G401 (cell line): ENCODE data around the gene SPOCD1. TPM values are rescaled to one million over a fixed set of nuclear protein-coding genes. Genes with fewer than 3 reads are reported as not detected.

Experiments used
- DNase-seq: peaks from one replicate; pipeline ENCODE4 v3.0.0-alpha.2; 2015; ENCODE audit warnings: low spot score
- in situ Hi-C: cut with HindIII; loops from 2 replicates; pipeline ENCODE4 v1.10.0; 2016; ENCODE audit warnings: low sequenced_read_pairs, mixed read lengths
- total RNA-seq: library from RNA; depleted of rRNA; stranded (reverse); fragments of >200 nt; shearing (Covaris generic); gene quantifications from 2 replicates; pipeline ENCODE4 v1.2.3, GENCODE V29; 2014

The SPOCD1 gene
- total RNA-seq, 1 experiment from 2014 or later, result 25.3 TPM

- DNase-seq, result no peak
- in situ Hi-C loops, result no loop called here
Observed at GRCh38 chr1:31791131-31791858, 24.5 kb downstream of the SPOCD1 start.

DNA sequence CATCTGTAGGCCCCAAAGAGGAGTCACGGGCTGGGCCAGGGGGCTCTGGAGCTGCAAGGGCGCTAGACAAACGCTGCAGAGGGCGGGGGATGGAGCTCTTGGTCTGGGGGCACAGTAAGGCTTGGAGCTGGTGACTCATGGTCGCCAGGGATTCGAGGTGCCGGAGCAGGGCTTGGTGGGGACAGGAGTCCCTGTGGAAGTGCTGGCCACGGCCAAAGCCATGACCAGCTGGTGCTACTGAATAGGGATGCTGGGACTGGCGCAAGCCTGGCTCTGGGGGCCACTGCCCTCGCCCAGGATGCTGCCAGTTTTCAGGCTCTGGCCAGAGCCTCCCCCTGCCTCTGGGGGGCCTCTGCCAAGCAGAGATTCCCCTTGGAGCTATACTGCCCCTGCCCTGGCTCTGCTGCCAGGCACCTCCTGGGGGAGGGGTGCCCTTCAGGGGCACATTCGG is 25.2 kb downstream of the SPOCD1 start:
- no peak for DNase-seq

GRCh38 chr1:31790140-31790539 is 25.7 kb downstream of the SPOCD1 start:
- in situ Hi-C loops, result no loop called here
- DNase-seq, result no peak

More for the DNA sequence above, 25.2 kb downstream of the SPOCD1 start:
- in situ Hi-C loops, result no loop called here

DNA sequence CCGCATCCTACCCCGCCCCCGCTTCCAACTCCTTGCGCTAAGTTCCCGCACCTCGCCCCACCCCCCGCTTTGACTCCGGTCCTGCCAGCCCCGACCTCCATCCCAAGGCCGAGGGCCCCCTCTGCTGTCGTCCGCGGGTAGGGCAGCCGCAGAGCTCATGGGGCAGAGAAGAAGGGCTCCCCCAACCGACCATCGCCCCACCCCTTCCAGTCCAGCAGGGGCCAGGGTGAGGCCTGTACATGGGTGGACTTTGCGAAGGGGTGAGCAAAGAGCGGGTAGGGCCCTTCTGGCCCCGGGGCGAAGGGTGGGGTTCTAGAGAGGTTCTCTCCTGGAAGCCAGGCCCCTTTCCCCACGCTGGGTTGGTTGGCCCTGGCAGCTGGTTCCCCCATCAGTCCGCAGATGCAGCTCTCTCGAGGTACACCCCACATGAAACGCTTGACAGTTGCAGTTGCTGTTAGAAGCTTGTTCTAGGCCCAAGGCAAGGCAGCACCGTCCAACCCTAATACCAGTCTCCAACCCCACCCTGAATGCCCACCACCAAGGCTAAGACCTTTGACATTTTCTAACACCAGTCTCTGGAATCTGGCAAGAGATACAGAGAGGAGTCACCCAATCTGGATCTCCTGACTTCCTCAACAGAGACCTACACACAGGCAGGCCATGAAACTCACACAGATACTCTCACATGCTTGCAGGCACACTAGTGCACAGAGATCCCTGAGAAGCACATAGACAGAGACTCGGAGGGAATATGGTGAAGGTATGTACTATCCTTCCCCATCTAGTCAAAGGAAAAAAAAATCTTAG is 26.4 kb downstream of the SPOCD1 start:
- in situ Hi-C loops, result no loop called here
- peak; percentile 91 for DNase-seq

DNA sequence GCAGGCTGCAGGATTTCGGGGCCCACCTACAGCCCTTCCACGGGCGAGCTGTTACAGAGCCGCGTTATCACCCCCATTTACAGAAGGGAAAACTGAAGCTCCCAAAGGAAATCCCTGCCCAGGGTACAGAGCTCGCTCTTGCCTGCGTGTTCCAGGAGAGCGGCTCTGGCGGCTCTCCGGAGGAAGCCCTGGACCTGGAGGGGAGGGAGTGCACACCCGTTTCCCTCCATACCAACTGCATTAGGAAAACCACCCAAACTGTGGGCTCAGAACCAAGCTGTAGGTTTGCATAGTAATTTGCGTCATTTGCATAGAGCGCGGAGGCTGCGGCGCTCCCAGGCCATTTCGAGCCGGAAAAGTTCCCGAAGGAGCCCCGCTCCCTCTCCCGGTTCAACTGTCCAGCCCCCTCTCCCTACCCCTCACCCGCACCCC is 27.0 kb downstream of the SPOCD1 start:
- in situ Hi-C loops, result no loop called here
- DNase-seq, result peak; percentile 67

GRCh38 chr1:31788138-31788824 is 27.5 kb downstream of the SPOCD1 start:
- DNase-seq, result peak; percentile 96
- in situ Hi-C loops, result no loop called here

DNA sequence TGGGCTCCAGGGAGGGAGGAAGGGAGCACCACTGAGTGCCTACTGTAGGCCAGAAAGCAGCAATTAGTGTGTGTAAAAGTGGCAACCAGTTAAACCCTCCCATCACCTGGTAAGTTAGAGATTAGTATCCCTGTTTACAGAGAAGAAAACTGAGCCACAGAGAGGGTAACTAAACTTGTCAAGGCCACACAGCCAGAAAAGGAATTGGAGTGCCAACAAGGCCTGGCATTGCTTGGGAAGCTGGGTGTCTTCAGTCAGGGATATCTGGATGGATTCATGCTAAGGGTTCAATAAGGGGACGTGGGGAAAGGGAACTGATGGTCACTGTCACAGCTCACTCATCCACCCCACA is 28.1 kb downstream of the SPOCD1 start:
- in situ Hi-C loops, result no loop called here
- DNase-seq, result no peak

DNA sequence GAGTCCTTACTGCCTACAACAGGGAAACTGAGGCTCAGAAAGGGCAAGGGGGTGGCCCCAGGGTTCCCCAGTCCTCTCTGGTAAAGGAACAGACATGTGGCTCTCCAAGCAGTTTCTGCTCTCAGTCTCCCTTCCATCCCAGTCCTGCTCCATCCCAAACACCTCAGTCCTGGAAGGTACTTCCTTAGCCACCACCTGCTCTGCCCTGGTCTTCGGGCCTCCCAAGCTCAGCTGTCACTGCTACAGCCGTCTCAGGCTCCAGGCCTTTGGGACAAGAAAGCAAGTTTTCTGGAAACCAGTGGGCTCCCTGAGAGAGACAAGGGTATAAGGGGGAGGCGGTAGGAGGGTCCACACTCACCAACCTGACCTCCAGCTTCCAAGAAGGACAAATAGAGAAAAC is 28.6 kb downstream of the SPOCD1 start:
- no peak for DNase-seq
- in situ Hi-C loops, result no loop called here

DNA sequence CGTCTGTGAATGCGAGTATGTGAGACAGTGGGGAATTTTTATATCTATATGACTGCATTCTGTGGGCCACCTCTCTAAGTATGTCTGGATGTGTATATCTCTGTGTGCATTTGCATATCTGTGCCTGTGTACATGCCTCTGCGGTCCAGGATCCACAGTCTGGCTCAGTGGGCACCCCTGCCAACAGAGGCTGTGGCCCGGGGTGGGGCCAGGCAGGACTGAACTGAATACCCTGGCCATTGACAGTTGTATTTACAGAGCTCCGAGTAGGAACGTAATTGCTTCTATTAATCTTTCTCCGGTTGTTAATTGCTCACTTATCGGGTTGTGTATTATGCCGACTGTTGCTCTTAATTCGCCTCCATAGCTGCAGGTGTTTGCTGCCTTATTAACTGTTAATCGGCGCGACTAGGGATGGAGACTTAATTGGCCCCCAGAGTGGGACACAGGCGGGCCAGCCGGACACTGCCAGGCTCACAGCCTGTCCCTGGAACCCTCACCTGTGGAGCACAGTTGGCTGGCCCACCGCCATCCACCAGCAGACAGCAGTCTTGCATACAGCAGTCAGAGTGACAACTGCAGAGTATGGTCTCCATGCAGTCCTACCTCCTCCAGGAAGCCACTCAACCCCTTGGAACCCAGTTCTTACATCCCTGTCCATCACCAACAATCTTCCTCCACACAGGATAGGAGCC is 29.3 kb downstream of the SPOCD1 start:
- DNase-seq, result no peak
- in situ Hi-C loops, result no loop called here

GRCh38 chr1:31785947-31786290 is 29.9 kb downstream of the SPOCD1 start:
- in situ Hi-C loops, result no loop called here
- DNase-seq, result no peak

- no peak for DNase-seq
- in situ Hi-C loops, result no loop called here
Observed at GRCh38 chr1:31785020-31785946, 30.5 kb downstream of the SPOCD1 start.

DNA sequence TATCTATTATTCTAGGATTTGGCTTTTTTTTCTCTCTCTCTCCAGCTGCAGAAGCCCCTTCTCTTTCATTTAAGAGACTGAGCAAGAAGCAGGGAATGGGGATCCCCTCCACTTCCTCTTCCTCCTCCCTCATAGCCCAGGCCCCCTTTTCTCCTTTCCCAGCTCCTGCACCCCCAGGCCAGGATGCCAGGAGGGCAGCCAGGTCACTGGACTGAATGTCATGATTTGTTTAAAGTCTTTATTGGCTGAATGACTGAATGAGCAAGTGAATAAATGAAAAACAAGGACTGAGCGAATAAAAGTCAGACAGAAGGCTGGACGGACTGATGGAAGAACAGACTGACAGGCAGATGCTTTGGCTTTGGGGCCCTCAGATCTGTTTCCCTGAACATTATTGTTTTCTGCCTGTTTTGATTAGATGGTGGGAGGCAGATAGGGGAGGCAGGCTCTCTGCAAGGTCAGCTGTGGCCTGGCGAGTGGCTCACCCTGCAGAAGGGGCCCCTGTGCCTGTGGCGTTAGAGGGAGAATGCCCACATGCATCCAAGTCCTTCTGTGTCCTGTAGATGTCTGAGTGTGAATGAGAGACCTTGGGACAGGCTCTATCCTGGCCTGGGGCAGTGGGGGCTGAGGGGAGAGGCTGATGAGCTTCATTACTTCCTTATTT is 31.3 kb downstream of the SPOCD1 start:
- no peak for DNase-seq
- in situ Hi-C loops, result no loop called here

DNA sequence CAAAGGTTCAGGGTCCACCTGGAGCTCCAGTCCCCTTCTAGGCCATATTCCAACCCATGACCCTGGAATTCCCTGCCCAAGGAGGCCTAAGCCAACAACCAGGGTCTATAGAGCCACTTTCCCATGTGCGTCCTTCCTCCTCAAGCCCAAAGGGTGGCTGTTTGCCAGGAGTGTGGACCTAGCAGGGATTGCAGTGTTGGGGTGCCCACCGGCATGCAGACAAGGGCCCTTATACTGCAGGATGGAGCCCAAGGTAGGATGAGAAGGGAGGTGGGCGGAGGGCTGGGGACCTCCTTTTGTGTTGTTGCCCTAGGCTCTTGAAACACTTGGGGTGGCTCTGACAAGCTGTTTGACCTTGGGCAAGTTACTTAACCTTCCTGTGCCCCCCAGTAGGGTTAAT is 32.0 kb downstream of the SPOCD1 start:
- in situ Hi-C loops, result no loop called here
- no peak for DNase-seq

- in situ Hi-C loops, result no loop called here
- no peak for DNase-seq
Observed at GRCh38 chr1:31782421-31783410, 33.1 kb downstream of the SPOCD1 start.

- DNase-seq, result peak; percentile 77
- in situ Hi-C loops, result no loop called here
Observed at GRCh38 chr1:31781756-31782371, 34.0 kb downstream of the SPOCD1 start.

DNA sequence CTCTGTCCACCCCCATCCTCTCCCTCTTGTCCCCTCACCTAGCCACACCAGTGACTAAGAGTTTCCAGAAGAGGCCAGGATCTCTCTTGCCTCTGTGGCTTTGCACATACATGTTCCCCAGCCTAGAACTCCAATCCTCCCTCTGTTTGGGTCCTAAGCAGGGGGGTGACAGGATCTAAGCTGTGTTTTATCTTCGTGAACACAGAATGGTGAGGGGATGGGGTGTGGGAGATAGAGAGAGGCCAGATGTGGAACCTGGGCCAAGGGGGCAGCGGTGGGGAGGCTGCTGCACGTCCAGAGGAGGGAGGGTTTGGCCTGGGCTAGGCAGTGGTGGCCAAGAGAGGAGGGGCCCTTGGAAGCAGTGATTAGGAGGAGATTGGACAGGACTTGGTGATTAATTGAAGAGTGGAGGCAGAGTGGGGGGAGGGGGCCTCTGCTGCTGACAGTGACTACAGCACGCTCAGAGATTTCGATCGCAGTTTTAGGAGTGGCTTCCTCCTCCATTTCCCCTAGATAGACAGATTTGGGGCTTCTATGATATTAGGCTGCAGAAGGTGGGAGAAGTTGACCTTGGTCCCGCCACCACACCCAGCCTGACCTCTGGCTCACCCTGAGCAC is 34.6 kb downstream of the SPOCD1 start:
- in situ Hi-C loops, result no loop called here
- no peak for DNase-seq
